DLD1 (cell line): ENCODE measurements around the gene TFF3.

ENCODE experiments used
- in situ Hi-C: cut with HindIII; loops from 2 replicates; pipeline ENCODE4 v1.10.0; 2017; ENCODE audit warnings: low sequenced_read_pairs

TFF3 gene

GRCh38 chr21:42347601-42348327, 32.6 kb upstream of the TFF3 start:
- in situ Hi-C loops = no loop called here

DNA sequence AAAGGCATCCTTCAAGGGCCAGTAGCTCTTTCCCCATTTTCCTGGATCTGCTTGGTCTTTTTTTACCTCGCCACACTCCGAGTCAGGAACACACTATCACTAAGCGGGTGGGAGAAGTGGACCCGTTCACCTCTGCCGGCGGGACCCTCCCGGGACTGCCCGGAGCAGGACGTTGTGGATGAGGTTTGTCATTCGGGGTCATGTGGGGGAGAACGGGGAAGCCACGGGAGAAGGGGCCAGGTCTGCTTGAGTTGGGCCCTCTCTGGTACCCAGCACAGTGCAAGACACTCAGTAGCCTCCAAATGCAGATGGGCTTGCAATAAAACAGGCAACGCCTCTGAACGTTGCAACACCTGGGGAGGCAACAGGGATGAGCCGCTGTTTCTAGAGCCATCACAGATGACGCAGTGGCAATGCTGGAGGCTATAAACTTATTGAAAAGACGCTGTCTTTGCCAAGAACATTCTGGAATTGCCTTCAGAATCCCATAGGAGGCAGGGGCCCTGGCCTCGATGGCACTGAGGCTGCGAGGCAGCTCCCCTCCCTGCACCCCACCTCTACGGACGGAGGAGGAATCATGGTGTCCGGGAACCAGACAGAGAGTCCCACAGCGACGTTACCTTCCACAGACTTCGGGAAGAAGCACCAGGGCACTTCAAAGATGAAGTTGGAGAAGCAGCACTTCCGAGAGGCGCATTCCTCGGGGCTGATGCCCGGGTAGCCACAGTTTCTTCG, 31.8 kb upstream of the TFF3 start:
- in situ Hi-C loops = no loop called here

DNA sequence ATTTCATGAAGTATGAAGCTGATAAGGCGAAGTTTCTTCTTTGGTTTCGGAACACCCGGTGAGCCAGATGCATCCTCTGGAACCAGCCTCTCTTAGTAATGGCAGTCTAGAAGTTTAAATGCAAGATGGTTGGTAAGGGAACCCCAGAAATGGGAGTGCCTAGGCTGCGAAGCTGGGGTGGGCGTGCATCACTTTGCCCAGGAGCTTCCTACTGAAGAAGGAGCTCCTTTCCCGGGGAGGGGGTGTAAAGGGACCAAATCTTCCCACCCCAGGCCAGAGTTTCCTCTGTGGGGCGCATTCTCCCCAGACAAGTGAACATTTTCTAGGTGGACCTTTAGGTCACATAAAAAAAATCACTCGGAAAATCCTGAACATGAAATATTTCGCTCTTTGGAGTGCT, 31.2 kb upstream of the TFF3 start:
- in situ Hi-C loops = no loop called here

DNA sequence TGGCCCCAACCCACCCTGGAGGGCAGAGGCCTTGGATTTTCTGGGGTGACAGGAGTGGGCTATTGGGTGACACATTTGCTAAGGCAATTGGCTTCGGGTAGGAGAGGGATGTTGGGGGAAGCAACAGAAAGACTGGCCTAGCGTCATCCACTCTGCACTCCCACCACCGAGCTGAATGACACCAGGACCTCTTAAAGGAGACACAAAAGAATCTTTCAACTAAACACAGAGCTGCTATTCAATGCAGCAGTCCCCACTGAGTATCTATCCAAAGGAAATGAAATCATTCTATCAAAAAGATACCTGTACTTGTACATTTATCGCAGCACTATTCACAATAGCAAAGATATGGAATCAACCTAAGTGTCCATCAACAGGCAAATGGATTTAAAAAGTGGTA, 29.4 kb upstream of the TFF3 start:
- in situ Hi-C loops = no loop called here

DNA sequence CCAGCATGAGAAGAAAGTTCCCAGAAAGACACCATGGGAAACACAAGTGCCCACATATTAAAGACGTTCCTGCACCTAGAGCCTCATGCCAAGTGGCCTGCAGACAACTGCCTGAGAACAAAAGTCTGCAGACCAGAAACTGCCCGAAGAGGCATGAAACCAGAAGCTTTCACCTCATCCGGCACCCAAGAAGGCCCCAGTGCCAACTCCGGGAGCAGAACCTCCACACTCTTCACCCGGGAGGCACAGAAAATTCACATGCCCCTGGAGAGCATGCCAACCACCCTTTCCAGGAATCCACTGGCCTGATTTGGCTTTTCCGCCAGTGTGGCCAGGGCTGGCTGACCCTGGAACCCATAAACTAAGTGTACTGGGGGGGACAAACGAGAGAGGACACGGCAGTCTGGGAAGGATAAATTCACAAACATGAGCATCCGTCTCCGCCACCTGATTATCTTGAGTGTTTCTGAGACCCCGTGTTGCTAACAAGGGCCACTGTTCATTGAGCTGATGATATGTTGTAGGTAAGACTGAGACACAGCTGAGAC, 28.8 kb upstream of the TFF3 start:
- in situ Hi-C loops = no loop called here

DNA sequence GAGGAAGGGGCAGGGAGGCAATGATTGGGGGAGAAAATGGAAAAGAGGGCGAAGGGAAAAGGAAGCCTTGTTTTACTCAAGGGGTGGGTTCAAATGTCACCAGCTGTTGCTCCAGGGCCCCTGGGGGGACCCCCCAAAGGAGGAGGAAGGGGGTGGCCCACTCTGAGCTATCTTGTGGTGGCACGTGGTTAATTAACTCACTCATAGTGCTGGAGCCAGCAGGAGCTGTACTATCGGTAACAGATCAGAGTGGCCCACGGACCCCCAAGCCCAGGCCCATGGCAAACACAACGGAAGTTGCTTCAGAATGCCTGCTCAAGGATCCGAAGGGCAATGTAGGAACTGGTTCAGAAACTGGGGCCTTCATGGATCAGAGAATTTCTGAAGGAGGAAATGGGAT, 28.3 kb upstream of the TFF3 start:
- in situ Hi-C loops = no loop called here

- in situ Hi-C loops = no loop called here
These were observed 27.9 kb upstream of the TFF3 start for GRCh38 chr21:42343101-42343500.

DNA sequence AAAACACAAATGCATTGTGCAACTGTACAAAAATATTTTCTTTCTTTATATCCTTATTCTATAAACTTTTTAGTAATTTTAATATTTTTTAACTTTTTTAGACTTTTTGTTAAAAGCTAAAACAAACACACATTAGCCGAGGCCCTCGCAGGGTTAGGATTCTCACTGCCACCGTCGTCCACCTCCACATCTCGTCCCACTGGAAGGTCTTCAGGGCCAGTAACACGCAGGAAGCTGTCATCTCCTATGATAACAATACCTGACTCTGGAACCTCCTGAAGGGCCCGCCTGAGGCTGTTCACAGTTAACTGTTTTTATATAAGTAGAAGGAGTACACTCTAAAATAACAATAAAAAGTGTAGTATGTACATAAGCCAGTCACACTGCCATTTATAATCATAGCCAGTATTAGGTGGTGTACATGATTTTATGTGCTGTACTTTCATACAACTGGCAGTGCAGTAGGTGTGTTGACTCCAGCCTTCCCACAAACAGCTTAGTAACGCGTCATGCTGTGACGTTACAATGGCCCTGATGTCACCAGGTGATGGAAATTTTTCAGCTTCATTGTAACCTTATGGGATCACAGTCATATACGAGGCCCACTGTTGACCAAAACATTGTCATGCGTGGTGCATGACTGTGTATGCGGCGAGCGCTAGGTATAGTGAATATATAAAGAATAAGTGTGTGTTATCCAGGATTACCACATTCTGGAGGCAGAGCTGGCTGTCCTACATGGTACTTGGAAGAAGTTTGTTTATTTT, 26.8 kb upstream of the TFF3 start:
- in situ Hi-C loops = no loop called here

DNA sequence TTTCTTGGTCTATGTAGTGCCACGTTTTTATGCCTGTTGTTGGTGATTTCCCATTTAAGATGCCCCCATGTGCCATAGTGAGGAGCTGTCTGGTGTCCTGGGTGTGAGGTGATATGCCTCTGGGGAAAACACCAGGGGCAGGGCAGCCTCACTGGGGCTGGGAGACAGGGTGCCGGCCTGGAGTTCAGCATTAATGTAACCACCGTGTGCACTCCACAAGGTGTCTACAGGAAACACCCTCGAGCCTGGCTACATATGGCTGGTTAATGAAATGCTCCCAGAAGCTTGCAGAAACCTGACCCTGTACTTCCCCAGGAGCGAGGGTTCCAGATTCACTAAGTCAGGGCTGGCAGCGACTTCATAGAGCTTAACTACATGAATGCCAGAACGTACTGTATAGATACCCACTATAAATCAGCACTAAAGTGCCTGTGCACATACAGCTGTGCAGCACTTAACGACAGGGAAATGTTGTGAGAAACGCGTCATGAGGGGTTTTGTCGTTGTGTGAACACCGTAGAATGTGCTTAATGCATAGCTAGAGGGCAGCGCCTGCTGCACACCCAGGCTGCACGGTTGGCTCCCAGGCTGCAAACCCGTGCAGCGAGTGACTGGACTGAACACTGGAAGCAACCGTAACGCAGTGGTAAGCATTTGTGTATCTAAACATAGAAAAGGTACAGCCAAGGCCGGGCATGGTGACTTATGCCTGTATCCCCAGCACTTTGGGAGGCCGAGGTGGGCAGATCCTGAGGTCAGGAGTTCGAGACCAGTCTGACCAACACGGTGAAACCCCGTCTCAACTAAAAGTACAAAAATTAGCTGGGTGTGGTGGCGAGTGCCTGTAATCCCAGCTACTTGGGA, 25.2 kb upstream of the TFF3 start:
- in situ Hi-C loops = no loop called here

DNA sequence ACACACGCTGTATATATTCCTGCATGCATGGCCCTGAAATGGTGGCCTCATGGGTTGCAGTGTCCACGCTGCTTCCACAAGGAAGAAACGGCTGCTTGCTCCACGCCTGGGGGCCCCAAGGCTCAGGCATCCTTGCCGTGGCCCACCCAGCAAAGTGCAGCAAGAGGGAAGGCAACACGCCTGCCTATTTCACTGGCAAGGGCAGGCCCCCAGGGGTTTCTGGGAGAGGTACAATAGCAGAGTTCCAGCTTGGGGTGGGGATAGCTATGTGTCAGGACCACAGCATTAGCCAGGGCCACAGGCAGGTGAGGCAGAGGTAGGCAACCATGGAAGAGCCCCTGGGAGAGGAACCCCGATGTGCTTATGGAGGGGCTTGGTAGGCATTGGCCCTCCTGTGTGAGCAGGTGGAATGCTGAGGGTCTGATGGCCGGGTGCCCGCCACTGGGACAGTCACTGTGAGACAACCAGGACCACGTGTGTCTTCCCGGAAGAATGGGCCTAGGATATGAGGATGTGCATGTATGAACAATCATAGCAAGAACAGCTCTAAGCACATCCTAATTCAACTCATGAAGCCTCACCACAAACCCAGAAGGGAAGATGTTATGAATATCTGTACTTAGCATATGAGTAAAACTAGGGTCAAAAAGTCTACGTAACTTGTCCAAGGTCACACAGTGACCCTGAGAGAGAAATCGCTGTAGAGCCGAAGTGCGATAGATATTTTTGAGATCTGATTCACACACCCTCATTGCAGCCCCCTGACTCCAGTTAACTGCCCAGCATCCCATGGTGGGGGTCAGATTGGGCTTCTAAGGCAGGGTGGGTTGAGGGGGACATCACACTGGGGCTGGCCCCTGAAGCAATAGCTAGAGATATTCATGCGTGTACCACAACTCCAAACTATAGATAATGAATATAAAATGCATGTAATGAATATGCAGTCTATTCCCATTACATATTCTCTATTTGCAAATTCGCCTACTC, 23.8 kb upstream of the TFF3 start:
- in situ Hi-C loops = no loop called here

GRCh38 chr21:42337830-42338728, 22.9 kb upstream of the TFF3 start:
- in situ Hi-C loops = no loop called here

GRCh38 chr21:42337276-42337675, 22.1 kb upstream of the TFF3 start:
- in situ Hi-C loops = no loop called here

GRCh38 chr21:42336054-42336453, 20.8 kb upstream of the TFF3 start:
- in situ Hi-C loops = no loop called here

DNA sequence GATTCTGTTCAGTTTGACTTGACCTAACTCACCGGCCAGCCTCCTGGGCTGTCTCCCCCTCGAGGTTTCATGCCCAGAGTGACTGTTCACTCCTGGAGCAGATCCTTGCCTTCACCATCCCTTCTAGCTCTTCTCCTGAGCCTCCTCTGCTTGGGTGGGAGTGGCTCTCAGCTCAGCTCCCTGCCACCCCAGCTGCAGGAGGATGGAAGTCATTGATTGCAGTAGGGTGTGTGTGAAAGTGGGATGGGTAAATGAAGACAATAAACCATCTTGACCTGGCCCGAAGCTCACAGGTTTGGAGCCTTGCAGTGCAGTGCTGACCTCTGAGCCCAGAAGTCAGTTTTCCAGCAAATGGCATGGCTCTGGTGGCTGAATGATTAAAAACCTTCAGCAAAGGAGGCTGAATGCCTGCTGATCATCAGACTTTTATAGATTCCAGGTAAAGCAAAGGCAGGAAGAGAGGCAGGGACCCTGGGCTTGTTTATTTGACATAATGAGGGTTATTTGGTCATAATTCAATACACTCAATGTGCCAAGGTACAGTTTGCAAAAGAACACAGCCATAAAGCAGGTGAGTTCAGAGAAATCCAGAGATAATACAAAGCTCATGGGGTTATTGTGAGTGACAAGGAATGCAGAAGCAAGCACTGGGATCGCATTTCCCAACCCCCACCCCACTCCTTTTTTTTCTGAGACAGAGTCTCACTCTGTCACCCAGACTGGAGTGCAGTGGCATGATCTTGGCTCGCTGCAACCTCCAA, 17.5 kb upstream of the TFF3 start:
- in situ Hi-C loops = no loop called here

DNA sequence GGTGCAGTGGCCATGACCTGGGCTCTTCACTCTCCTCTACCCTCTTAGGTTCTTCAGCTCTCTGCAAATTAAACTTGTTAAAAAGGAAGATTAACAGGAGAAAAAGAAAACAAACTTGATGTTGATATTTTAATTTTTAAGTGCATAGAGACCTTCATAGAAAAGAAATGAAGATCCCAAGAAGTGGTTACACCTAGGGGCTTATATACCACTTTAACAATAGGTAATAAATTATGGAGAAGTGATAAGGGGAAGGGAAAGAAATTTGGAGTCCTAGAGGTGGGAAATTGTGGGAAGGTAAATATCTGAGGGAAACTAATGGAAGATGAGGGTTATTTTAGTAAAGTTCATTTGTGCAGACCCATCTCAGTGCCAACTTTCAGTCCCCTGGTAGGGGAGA, 16.5 kb upstream of the TFF3 start:
- in situ Hi-C loops = no loop called here

DNA sequence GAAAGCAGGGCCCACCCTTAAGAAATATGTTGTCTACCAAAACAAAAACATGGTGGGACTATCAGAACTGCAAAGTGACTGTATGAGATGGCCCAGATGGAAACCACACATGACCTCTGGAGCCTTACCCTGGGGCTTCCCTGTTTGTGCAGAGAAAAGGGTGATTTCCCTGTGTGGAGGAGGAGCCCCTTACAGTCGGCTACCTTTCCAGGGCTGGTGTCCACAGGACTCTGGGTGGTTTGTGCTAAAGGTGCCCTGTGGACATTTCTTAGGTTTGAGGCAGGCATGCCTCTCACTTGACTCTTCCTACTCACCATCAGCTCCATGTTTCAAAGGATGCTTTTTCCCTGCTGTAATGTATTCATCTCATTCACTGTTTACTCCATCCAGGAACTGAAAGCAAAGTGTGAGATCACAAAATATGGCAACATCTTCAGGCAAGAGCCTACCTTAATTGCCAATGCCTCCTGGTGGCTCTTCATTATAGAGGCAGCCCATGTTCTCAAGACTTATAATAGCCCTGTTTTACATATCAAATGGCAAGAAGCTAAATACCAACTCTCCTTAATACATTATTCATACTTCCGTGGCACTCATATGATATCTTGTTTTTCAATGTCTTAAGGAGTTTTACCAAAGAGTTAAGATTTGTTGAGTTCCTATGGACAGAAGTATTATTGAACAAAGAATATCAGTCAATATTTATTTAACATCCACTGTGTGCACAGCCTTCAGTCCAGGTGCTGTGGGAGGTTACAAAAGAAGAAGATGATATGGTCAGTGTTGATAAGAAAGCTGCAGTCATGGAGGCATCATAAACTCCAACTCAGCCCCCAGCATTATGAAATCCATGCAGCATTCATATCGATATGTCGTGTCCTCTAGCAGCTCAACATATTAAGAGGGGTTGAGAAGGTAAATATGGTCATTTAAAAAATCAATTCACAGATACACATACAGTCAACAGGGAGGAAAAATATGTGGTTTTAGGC, 15.5 kb upstream of the TFF3 start:
- in situ Hi-C loops = no loop called here

GRCh38 chr21:42324896-42325295, 9.7 kb upstream of the TFF3 start:
- in situ Hi-C loops = no loop called here
